GM23248 (cell line): ENCODE data around the gene ATL3.

Experiments
- EZH2 ChIP-seq: fragments of 200-600 bp; sonication (generic); IDR thresholded peaks from 2 replicates; pipeline ENCODE4 v1.6.1; 2018; ENCODE audit warnings: antibody characterized with exemption, mild to moderate bottlenecking; ENCODE audit not compliant: insufficient read depth, poor library complexity, severe bottlenecking
- EZH2phosphoT487 ChIP-seq: fragments of 200-600 bp; sonication (generic); IDR thresholded peaks from 2 replicates; pipeline ENCODE4 v1.6.1; 2018; ENCODE audit warnings: antibody characterized with exemption, moderate library complexity, mild to moderate bottlenecking, low read depth; ENCODE audit not compliant: insufficient read depth

DNA sequence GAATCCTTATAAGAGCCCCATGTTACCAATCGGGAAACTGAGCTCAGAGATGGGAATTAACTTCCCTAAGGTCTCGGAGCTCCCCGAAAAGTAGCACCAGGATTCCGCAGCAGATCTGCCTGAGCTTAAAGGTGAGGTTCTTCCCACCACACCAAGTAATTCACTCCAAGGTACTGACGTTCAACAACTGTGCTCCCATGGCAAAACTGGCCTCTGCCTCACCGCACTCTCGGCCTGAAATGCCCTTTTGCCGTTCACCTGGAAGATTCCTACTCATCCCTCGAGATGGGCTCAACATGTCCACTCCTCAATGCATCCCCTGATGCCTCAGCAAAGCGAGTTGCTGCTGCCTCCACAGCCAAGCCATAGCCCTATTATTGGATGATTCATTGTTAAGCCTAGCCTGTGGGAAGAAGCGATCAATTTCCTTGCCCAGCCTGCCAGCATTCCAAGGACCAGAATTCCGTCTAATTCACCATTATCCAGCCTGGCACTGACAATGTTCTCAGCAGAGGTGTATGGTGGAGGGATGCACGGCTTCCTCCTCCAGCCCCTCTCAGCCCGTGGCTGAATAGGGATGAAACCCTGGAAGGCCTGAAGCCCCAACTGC lies 61.1 kb downstream of the ATL3 start:
- no peak for TF ChIP-seq EZH2phosphoT487
- no peak for TF ChIP-seq EZH2
